H1 (cell line): ENCODE results near the gene PPP1CC. TPM values are rescaled to one million over a fixed set of nuclear protein-coding genes. Genes with fewer than 3 reads are reported as not detected.

Source experiments
- CTCF ChIA-PET: fragments of 300-600 bp; sonication (Branson Sonifier 250); formaldehyde crosslinking; loops from one replicate; lab custom pipeline; 2021; ENCODE audit not compliant: partially characterized antibody; lab: Charles Lee
- POLR2A ChIA-PET: fragments of 300-600 bp; sonication (Branson Sonifier 250); formaldehyde crosslinking; loops from one replicate; lab custom pipeline; 2021; ENCODE audit warnings: inconsistent platforms; ENCODE audit not compliant: partially characterized antibody; lab: Charles Lee
- DNase-seq, 2 experiments: peaks; one replicate each; pipeline versions ENCODE4 v3.0.0 to v3.0.0-alpha.2; 2010 to 2022; ENCODE audit warnings: low spot score in 2 of 2, low read depth in 1 of 2, mixed read lengths in 1 of 2
- FAIRE-seq: peaks from 2 replicates; lab custom pipeline; 2011; peaks lifted over from hg19 to GRCh38; lab: Jason Lieb, UNC
- H2AFZ ChIP-seq: 2 replicates; pipeline ENCODE4 v1.8.1; 2012; ENCODE audit warnings: low read length, inconsistent platforms
- H2AK5ac ChIP-seq: 2 replicates; pipeline ENCODE4 v1.6.1; 2013; ENCODE audit warnings: low read depth, low read length
- H2BK120ac ChIP-seq: replicated peaks from 2 replicates; pipeline ENCODE3; 2013; ENCODE audit warnings: low read depth, low read length, inconsistent platforms
- H2BK12ac ChIP-seq: 2 replicates; pipeline ENCODE4 v1.6.1; 2013; ENCODE audit warnings: low read depth, low read length
- H2BK15ac ChIP-seq: 2 replicates; pipeline ENCODE4 v1.6.1; 2013; ENCODE audit warnings: low read length
- H2BK20ac ChIP-seq: 2 replicates; pipeline ENCODE4 v1.6.1; 2013; ENCODE audit warnings: low read length
- H2BK5ac ChIP-seq: 2 replicates; pipeline ENCODE4 v1.6.1; 2013; ENCODE audit warnings: low read depth, low read length
- H3K14ac ChIP-seq: 2 replicates; pipeline ENCODE4 v1.6.1; 2013; ENCODE audit warnings: inconsistent platforms; ENCODE audit not compliant: insufficient read length
- H3K18ac ChIP-seq: 2 replicates; pipeline ENCODE4 v1.6.1; 2013; ENCODE audit warnings: low read length; ENCODE audit errors: extremely low read depth
- H3K23ac ChIP-seq: 2 replicates; pipeline ENCODE4 v1.6.1; 2013; ENCODE audit warnings: inconsistent platforms; ENCODE audit not compliant: insufficient read length
- H3K23me2 ChIP-seq: 2 replicates; pipeline ENCODE4 v1.6.1; 2013; ENCODE audit warnings: low read depth, low read length
- H3K27ac ChIP-seq: 2 replicates; pipeline ENCODE4 v1.6.1; 2011; ENCODE audit warnings: low read depth, low read length, inconsistent platforms
- H3K27me3 ChIP-seq, 4 experiments: replicated peaks in 1 of 4; 1 replicate in 1 of 4; 2 replicates in 3 of 4; pipeline versions ENCODE4 v1.6.1 to v1.8.1; 2011 to 2013; ENCODE audit warnings: low read length in 3 of 4, mild to moderate bottlenecking in 3 of 4, inconsistent platforms in 2 of 4, mixed read lengths in 2 of 4, moderate library complexity in 1 of 4; ENCODE audit not compliant: control insufficient read depth in 3 of 4, insufficient read depth in 3 of 4; ENCODE audit errors: extremely low read depth in 1 of 4
- H3K36me3 ChIP-seq, 4 experiments: 2 replicates each; pipeline versions ENCODE4 v1.6.1 to v1.8.1; 2011 to 2013; ENCODE audit warnings: mild to moderate bottlenecking in 4 of 4, low read length in 3 of 4, moderate library complexity in 2 of 4, control low read depth in 1 of 4, inconsistent platforms in 1 of 4; ENCODE audit not compliant: insufficient read depth in 4 of 4, control insufficient read depth in 2 of 4
- H3K4ac ChIP-seq: replicated peaks from 2 replicates; pipeline ENCODE3; 2013; ENCODE audit warnings: low read length, low read depth, mixed read lengths, inconsistent platforms; ENCODE audit not compliant: insufficient read length
- H3K4me1 ChIP-seq, 4 experiments: replicated peaks in 1 of 4; 1 replicate in 1 of 4; 2 replicates in 3 of 4; pipeline versions ENCODE4 v1.6.1 to v1.8.1; 2011 to 2013; ENCODE audit warnings: low read length in 3 of 4, inconsistent platforms in 2 of 4, mixed read lengths in 1 of 4; ENCODE audit not compliant: insufficient read depth in 4 of 4, control insufficient read depth in 3 of 4
- H3K4me2 ChIP-seq, 2 experiments: 2 replicates each; pipeline versions ENCODE4 v1.6.1 to v1.8.1; 2011 to 2013; ENCODE audit warnings: low read depth in 2 of 2, low read length in 2 of 2, control low read depth in 1 of 2, inconsistent platforms in 1 of 2, mild to moderate bottlenecking in 1 of 2; ENCODE audit not compliant: insufficient read depth in 1 of 2
- H3K4me3 ChIP-seq, 4 experiments: fragments of 200-600, 300-600 bp in 1 of 4; sonication (generic), shearing (Covaris generic), sonication (Bioruptor Twin) in 1 of 4; 2 replicates each; pipeline versions ENCODE4 v1.5.1 to v1.8.1; 2011 to 2016; ENCODE audit warnings: low read length in 4 of 4, low read depth in 3 of 4, control low read depth in 2 of 4, inconsistent platforms in 2 of 4, mild to moderate bottlenecking in 2 of 4, mixed read lengths in 1 of 4, moderate library complexity in 1 of 4; ENCODE audit not compliant: insufficient read depth in 2 of 4; ENCODE audit errors: extremely low read depth in 1 of 4
- H3K56ac ChIP-seq: replicated peaks from 2 replicates; pipeline ENCODE3; 2013; ENCODE audit warnings: low read depth, mild to moderate bottlenecking, mixed read lengths, low read length, inconsistent platforms; ENCODE audit not compliant: insufficient read length
- H3K79me1 ChIP-seq: 2 replicates; pipeline ENCODE4 v1.6.1; 2013; ENCODE audit warnings: low read depth, low read length, control low read depth
- H3K79me2 ChIP-seq, 2 experiments: 2 replicates each; pipeline versions ENCODE4 v1.6.1 to v1.8.1; 2012 to 2013; ENCODE audit warnings: low read length in 2 of 2, mild to moderate bottlenecking in 2 of 2, inconsistent platforms in 1 of 2; ENCODE audit not compliant: insufficient read depth in 2 of 2, control insufficient read depth in 1 of 2
- H3K9ac ChIP-seq, 4 experiments: replicated peaks in 1 of 4; 1 replicate in 1 of 4; 2 replicates in 3 of 4; pipeline versions ENCODE4 v1.6.1 to v1.8.1; 2011 to 2013; ENCODE audit warnings: low read depth in 3 of 4, low read length in 3 of 4, control low read depth in 2 of 4, mild to moderate bottlenecking in 2 of 4, moderate library complexity in 2 of 4, inconsistent platforms in 1 of 4; ENCODE audit errors: extremely low read depth in 1 of 4
- H3K9me3 ChIP-seq, 2 experiments: 2 replicates each; pipeline versions ENCODE4 v1.6.1 to v1.8.1; 2012 to 2013; ENCODE audit warnings: mild to moderate bottlenecking in 2 of 2, moderate library complexity in 2 of 2, control low read depth in 1 of 2, inconsistent platforms in 1 of 2, low read depth in 1 of 2, low read length in 1 of 2, mixed read lengths in 1 of 2; ENCODE audit not compliant: insufficient read depth in 2 of 2
- H4K20me1 ChIP-seq, 2 experiments: replicated peaks in 1 of 2; 2 replicates each; pipeline versions ENCODE3 to v1.8.1; 2011 to 2013; ENCODE audit warnings: inconsistent platforms in 2 of 2, low read length in 2 of 2, mild to moderate bottlenecking in 1 of 2; ENCODE audit not compliant: insufficient read depth in 2 of 2, control insufficient read depth in 1 of 2
- H4K5ac ChIP-seq: 2 replicates; pipeline ENCODE4 v1.6.1; 2013; ENCODE audit warnings: low read length, low read depth, mixed read lengths, inconsistent platforms; ENCODE audit not compliant: insufficient read length
- H4K8ac ChIP-seq: 2 replicates; pipeline ENCODE4 v1.8.0; 2013; ENCODE audit warnings: mild to moderate bottlenecking, moderate library complexity, low read length, inconsistent platforms; ENCODE audit not compliant: insufficient read depth; ENCODE audit errors: extremely low read depth
- H4K91ac ChIP-seq: replicated peaks from 2 replicates; pipeline ENCODE3; 2013; ENCODE audit warnings: low read length, mixed read lengths, inconsistent platforms; ENCODE audit not compliant: insufficient read length
- CTCF ChIP-seq, 3 experiments: IDR thresholded peaks; 1 replicate in 2 of 3; 2 replicates in 1 of 3; pipeline versions ENCODE4 v1.5.1 to v1.6.1; 2011; ENCODE audit warnings: low read length in 3 of 3, mild to moderate bottlenecking in 3 of 3, inconsistent platforms in 2 of 3, low read depth in 1 of 3, moderate library complexity in 1 of 3; ENCODE audit not compliant: insufficient read depth in 1 of 3; ENCODE audit errors: control extremely low read depth in 1 of 3
- HDAC6 ChIP-seq: IDR thresholded peaks from one replicate; pipeline ENCODE4 v1.7.1; 2012; ENCODE audit warnings: low read depth, mild to moderate bottlenecking, inconsistent platforms, low read length, moderate library complexity
- POLR2AphosphoS5 ChIP-seq: IDR thresholded peaks from 2 replicates; pipeline ENCODE4 v1.6.1; 2011; ENCODE audit warnings: low read depth, low read length
- WGBS, 2 experiments: shearing (Covaris generic) in 1 of 2; methylation state at CpG; one replicate each; pipeline versions ENCODE4 v1.1.6 to v1.1.7; 2013 to 2015; ENCODE audit warnings: low lambda C conversion rate in 2 of 2, mixed read lengths in 2 of 2, inconsistent platforms in 1 of 2, low coverage in 1 of 2, missing lambda C conversion rate in 1 of 2; ENCODE audit not compliant: insufficient replicate concordance in 2 of 2, insufficient coverage in 1 of 2, insufficient read length in 1 of 2; ENCODE audit errors: extremely low coverage in 1 of 2, missing lambda C conversion rate in 1 of 2; 5-methylcytosine and 5-hydroxymethylcytosine counted together
- polyA plus RNA-seq, 7 experiments: library from polyadenylated mRNA; depleted of rRNA in 3 of 7; stranded (reverse) in 5 of 7; unstranded in 2 of 7; fragments of >200 nt in 5 of 7; fragments of 200-250 nt in 2 of 7; gene quantifications; 1 replicate in 5 of 7; 2 replicates in 1 of 7; 4 replicates in 1 of 7; pipeline versions ENCODE4 v1.2.1 to v1.2.3, GENCODE V29; 2011 to 2013; ENCODE audit warnings: missing spikeins in 2 of 7, mixed read lengths in 2 of 7
- total RNA-seq: library from RNA; stranded (reverse); fragmentation: NEBNext Ultra II Directional; extraction: Animal tissue kit (Norgen Biotek cat#: 25700); gene quantifications from 2 replicates; pipeline ENCODE4 v1.2.1, GENCODE V29; 2021

Gene PPP1CC
- total and polyA plus RNA-seq, 2 of the 8 experiments (the other 6 are each of a cell fraction or from before 2014, with no cell fraction given), result 193 to 350 TPM

DNA sequence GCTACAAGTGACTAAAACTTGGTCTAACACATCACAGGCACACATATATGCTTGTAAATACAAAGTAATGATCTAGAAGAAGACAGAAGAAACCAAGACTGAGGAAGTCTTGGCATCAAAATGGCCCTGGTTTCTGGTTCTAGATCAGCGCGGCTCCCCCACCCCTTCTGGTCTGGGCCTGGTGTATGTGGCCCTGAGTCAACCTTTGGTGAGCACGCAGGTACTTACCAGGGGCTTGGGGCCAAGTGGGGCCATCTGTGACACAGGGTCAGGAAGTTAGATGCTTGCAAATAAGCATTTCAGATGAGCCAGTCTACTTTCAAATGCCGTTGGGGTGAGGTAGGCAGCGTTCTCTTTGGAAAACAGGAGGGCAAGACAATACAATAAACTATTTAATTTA is 40.6 kb downstream of the PPP1CC start:
- no peak overlapping the region for H3K56ac ChIP-seq
- H2BK5ac ChIP-seq, result no peak overlapping the region
- H3K14ac ChIP-seq, result no peak overlapping the region
- H2BK12ac ChIP-seq, result no peak overlapping the region
- H3K18ac ChIP-seq, result no peak overlapping the region
- no peaks in the 10 kb centered on the region for H4K20me1 ChIP-seq
- no peaks in the 10 kb centered on the region for H3K36me3 ChIP-seq
- H3K27ac ChIP-seq, result no peak overlapping the region
- no peaks in the 10 kb centered on the region; a peak in 1 of 7 replicates for H3K27me3 ChIP-seq
- no peak overlapping the region for H3K4me2 ChIP-seq
- DNase-seq, result no peak
- no peak overlapping the region for H3K4ac ChIP-seq
- no peaks in the 10 kb centered on the region for H3K79me2 ChIP-seq
- H4K5ac ChIP-seq, result no peak overlapping the region
- H4K8ac ChIP-seq, result no peak overlapping the region
- H3K23me2 ChIP-seq, result no peaks in the 10 kb centered on the region
- no peaks in the 10 kb centered on the region for H3K79me1 ChIP-seq
- no peak overlapping the region for H3K9ac ChIP-seq
- peaks cover 0 to 3% (median 0%) of the 10 kb centered on the region in 4 experiments; a peak in 1 of 7 replicates for H3K4me1 ChIP-seq
- no peak overlapping the region for H4K91ac ChIP-seq
- no peak overlapping the region for H3K23ac ChIP-seq
- no peak overlapping the region for H3K4me3 ChIP-seq
- no peak for FAIRE-seq
- H2AK5ac ChIP-seq, result no peak overlapping the region
- H3K9me3 ChIP-seq, result no peaks in the 10 kb centered on the region
- H2BK120ac ChIP-seq, result no peak overlapping the region
- ChIA-PET POLR2A (interaction anchor here (2.8 kb wide), 1 partner anchor 12 kb away, joined by 7 read pairs; no protein-coding TSS in a partner anchor), CTCF (interaction anchor here (0.9 to 1.1 kb wide), 3 partner anchors 12 to 100 kb away, joined by 3 read pairs; no protein-coding TSS in a partner anchor)
- WGBS, 2 experiments, result 94% methylated on average over 5 of the region's 5 CpGs; no CpG with 5 or more reads in 1 of the 2 experiments
- no peak overlapping the region for H2BK20ac ChIP-seq
- TF ChIP-seq POLR2AphosphoS5, result no peak
- TF ChIP-seq HDAC6, result no peak
- TF ChIP-seq CTCF (IDR thresholded peaks at IDR 0.05; ENCODE audit: control extremely low read depth in 1 of 3, insufficient read depth in 1 of 3, low read depth in 1 of 3, low read length in 3 of 3), result no peak
- TF ChIP-seq, all 59 proteins: peak for 0
- Histone ChIP-seq H2BK15ac (no peak overlapping the region), H2AFZ (no peak overlapping the region)
